HG03439 (cell line): Measurements from ENCODE around the gene WWC1.

Experiments
- ATAC-seq: cut with Tn5 transposase; IDR thresholded peaks from one replicate; pipeline ENCODE4 v1.9.1; 2021; ENCODE audit warnings: mild to moderate bottlenecking, moderate library complexity; ENCODE audit not compliant: unreplicated experiment

The WWC1 gene

GRCh38 chr5:168359820-168360460, 68.5 kb downstream of the WWC1 start:
- no peak for ATAC-seq

GRCh38 chr5:168360521-168361285, 69.3 kb downstream of the WWC1 start:
- ATAC-seq = no peak

GRCh38 chr5:168362097-168362885, 70.8 kb downstream of the WWC1 start:
- ATAC-seq = no peak

GRCh38 chr5:168364151-168364661, 72.8 kb downstream of the WWC1 start:
- ATAC-seq = no peak

- no peak for ATAC-seq
Measured at GRCh38 chr5:168364750-168365550, 73.5 kb downstream of the WWC1 start.

GRCh38 chr5:168365581-168366081, 74.2 kb downstream of the WWC1 start:
- ATAC-seq = no peak

GRCh38 chr5:168366116-168366515, 74.7 kb downstream of the WWC1 start:
- no peak for ATAC-seq

- ATAC-seq = no peak
Measured at GRCh38 chr5:168368854-168369253, 77.4 kb downstream of the WWC1 start.

DNA sequence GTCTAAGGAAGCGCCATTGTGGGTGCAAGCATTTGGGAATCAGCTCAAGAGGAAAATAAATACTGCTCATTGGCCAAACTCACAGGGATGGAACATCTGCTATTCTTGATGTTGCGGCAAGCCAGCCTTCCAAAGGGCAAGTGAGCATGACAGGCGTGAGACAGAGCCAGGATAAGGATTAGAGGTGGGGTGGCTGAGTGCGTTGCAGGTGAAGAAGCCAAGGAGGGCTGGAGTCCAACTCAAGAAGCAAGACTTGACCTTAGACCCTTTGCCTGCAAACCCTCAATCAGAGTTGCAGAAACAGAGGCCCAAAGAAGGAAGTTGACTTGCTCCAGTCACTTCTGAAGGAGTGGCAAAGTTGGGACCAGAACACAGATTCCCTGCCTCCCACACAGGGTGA, 79.4 kb downstream of the WWC1 start:
- ATAC-seq = no peak

GRCh38 chr5:168372356-168372946, 81.0 kb downstream of the WWC1 start:
- ATAC-seq = no peak

DNA sequence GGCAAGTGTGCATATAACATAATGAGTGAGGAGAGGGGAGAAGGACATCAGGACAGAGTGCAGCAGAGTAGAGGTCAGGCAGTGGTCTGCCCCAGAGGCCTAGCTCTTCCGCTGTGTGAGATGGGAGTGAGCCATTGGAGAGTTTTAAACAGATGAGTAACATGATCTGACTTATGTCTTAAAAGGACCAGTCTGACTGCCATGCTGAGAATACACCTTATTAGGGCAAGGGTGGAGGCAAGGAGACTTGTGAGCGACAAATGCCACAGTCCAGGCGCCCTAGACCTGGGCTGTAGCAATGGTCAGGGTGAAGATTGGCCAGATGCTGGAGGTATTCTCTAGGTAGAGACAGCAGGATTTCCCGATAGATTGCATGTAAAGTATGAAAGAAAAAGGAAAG, 83.1 kb downstream of the WWC1 start:
- ATAC-seq = no peak

DNA sequence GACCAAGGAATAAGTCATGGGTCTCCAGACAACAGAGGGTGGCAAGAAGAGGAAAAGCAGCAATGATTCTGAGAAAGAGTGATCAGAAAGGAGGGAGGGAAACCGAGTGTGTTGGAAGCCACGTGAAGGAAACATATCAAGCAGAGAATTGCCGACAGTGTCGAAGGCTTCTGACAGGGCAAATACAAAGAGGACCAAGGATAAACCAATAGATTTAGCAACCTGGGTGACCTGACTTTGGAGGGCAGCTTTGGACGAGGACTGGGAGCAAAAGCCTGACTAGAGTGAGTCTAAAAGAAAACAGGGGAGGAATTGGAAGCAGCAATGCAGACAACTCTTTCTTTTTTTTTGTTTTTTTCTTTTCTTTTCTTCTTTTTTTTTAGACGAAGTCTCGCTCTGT, 83.8 kb downstream of the WWC1 start:
- ATAC-seq = no peak

DNA sequence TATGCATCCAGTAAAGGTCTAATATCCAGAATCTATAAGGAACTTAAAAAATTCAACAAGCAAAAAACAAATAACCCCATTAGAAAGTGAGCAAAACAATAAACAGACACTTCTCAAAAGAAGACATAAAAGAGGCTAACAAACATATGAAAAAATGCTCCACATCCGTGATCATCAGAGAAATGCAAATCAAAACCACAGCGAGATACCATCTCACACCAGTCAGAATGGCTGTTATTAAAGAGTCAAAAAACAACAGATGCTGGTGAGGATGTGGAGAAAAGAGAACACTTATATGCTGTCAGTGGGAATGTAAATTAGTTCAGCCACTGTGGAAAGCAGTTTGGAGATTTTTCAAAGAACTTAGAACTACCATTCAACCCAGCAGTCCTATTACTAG, 86.1 kb downstream of the WWC1 start:
- ATAC-seq = no peak

DNA sequence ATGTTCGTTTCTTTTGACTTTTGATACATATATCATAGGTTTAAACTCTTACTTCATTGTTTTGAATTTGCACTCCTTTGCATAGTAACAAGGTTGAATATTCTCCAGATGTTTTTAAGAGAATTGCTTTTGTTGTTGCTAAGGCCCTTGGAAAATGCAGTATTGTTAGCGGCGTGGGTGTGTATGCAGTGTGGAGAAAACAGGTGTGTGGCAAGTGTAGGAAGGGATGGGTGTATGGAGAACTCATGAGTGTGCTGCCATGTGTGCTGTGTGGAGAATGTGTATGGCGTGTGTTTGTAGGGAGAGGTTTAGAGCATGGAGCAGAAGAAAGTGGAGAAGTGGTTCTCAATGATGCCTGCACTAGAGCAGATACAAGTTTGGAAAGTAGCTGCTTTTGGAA, 87.3 kb downstream of the WWC1 start:
- ATAC-seq = no peak

DNA sequence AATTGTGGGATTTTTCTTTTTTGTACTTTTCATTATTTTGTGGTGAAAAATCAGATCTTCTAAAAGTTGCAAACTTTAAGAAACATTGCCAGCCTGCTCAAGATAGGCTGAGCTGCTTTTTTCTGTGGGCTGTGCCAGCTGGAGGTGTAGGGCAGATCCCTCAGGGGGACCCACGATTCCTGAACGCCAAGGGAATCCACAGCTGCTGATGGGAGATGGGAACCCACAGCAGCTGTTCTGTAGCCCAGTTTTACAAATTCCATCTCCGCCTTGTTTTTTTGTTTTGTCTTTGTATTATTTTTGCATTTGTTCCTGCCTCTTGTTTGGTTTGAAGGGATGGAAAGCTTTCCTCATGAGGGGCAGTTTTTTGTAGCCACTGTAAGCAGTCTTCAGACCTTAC, 91.0 kb downstream of the WWC1 start:
- no peak for ATAC-seq

GRCh38 chr5:168390491-168390890, 99.0 kb downstream of the WWC1 start:
- ATAC-seq = no peak

- no peak for ATAC-seq
Measured at GRCh38 chr5:168393773-168394172, 102.3 kb downstream of the WWC1 start.

DNA sequence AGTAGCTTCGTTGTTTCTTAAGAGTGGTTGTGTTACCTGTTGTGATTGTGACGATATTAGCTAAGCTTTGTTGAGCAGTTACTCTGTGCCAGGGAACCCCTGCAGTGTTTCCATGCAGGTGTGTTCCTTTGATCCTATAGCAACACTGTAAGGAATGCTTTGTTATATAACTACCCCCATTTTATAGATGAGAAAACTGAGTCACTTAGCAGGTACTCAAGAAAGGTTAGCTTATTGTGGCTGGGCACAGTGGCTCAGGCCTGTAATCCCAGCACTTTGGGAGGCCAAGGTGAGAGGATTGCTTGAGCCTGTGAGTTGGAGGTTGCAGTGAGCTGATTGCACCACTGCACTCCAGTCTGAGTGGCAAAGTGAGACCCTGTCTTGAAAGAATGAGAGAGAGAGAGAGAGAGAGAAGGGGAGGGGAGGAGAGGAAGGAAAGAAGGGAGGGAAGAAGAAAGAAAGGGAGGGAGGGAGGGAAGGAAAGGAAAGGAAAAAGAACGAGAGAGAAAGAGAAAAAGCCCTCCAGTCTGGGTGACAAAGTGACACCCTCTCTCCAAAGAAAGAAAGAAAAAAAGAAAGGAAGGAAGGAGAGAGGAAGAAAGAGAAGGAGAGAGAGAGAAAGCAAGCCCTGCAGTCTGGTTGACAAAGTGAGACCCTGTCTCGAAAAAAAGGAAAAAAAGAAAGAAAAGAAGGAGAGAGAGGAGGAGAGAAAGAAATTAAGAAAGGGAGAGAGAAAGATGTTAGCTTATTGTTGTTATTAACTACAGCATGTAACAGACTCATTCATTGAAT, 109.2 kb downstream of the WWC1 start:
- ATAC-seq = no peak

DNA sequence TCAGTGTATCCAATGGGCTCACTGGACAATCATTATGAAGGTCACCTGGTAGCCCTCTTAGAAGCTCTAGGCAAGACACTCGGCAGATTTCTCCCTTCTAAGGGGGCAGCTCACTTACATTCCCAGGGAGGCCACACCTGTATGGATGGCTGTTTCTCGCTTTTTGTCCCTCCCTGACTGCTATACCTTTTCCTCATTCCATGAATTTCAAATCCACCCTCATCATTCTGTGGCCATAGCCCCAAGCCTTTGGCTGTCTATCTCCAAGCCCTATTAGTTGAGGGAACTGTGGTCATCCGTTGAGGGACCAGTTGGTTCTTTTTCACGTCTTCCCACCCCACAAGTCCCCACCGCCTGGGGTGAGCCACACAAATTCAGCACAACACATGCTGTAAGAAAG, 109.8 kb downstream of the WWC1 start:
- no peak for ATAC-seq
